H1 (cell line): ENCODE measurements around the gene NUS1. TPM values are rescaled to one million over a fixed set of nuclear protein-coding genes. Genes with fewer than 3 reads are reported as not detected.

ENCODE experiments used
- CTCF ChIA-PET: fragments of 300-600 bp; sonication (Branson Sonifier 250); formaldehyde crosslinking; loops from one replicate; lab custom pipeline; 2021; ENCODE audit not compliant: partially characterized antibody; lab: Charles Lee
- POLR2A ChIA-PET: fragments of 300-600 bp; sonication (Branson Sonifier 250); formaldehyde crosslinking; loops from one replicate; lab custom pipeline; 2021; ENCODE audit warnings: inconsistent platforms; ENCODE audit not compliant: partially characterized antibody; lab: Charles Lee
- DNase-seq, 2 experiments: peaks; one replicate each; pipeline versions ENCODE4 v3.0.0 to v3.0.0-alpha.2; 2010 to 2022; ENCODE audit warnings: low spot score in 2 of 2, low read depth in 1 of 2, mixed read lengths in 1 of 2
- FAIRE-seq: peaks from 2 replicates; lab custom pipeline; 2011; peaks lifted over from hg19 to GRCh38; lab: Jason Lieb, UNC
- H2AFZ ChIP-seq: 2 replicates; pipeline ENCODE4 v1.8.1; 2012; ENCODE audit warnings: low read length, inconsistent platforms
- H2AK5ac ChIP-seq: 2 replicates; pipeline ENCODE4 v1.6.1; 2013; ENCODE audit warnings: low read depth, low read length
- H2BK120ac ChIP-seq: replicated peaks from 2 replicates; pipeline ENCODE3; 2013; ENCODE audit warnings: low read depth, low read length, inconsistent platforms
- H2BK12ac ChIP-seq: 2 replicates; pipeline ENCODE4 v1.6.1; 2013; ENCODE audit warnings: low read depth, low read length
- H2BK15ac ChIP-seq: 2 replicates; pipeline ENCODE4 v1.6.1; 2013; ENCODE audit warnings: low read length
- H2BK20ac ChIP-seq: 2 replicates; pipeline ENCODE4 v1.6.1; 2013; ENCODE audit warnings: low read length
- H2BK5ac ChIP-seq: 2 replicates; pipeline ENCODE4 v1.6.1; 2013; ENCODE audit warnings: low read depth, low read length
- H3K14ac ChIP-seq: 2 replicates; pipeline ENCODE4 v1.6.1; 2013; ENCODE audit warnings: inconsistent platforms; ENCODE audit not compliant: insufficient read length
- H3K18ac ChIP-seq: 2 replicates; pipeline ENCODE4 v1.6.1; 2013; ENCODE audit warnings: low read length; ENCODE audit errors: extremely low read depth
- H3K23ac ChIP-seq: 2 replicates; pipeline ENCODE4 v1.6.1; 2013; ENCODE audit warnings: inconsistent platforms; ENCODE audit not compliant: insufficient read length
- H3K23me2 ChIP-seq: 2 replicates; pipeline ENCODE4 v1.6.1; 2013; ENCODE audit warnings: low read depth, low read length
- H3K27ac ChIP-seq: 2 replicates; pipeline ENCODE4 v1.6.1; 2011; ENCODE audit warnings: low read depth, low read length, inconsistent platforms
- H3K27me3 ChIP-seq, 4 experiments: replicated peaks in 1 of 4; 1 replicate in 1 of 4; 2 replicates in 3 of 4; pipeline versions ENCODE4 v1.6.1 to v1.8.1; 2011 to 2013; ENCODE audit warnings: low read length in 3 of 4, mild to moderate bottlenecking in 3 of 4, inconsistent platforms in 2 of 4, mixed read lengths in 2 of 4, moderate library complexity in 1 of 4; ENCODE audit not compliant: control insufficient read depth in 3 of 4, insufficient read depth in 3 of 4; ENCODE audit errors: extremely low read depth in 1 of 4
- H3K36me3 ChIP-seq, 4 experiments: 2 replicates each; pipeline versions ENCODE4 v1.6.1 to v1.8.1; 2011 to 2013; ENCODE audit warnings: mild to moderate bottlenecking in 4 of 4, low read length in 3 of 4, moderate library complexity in 2 of 4, control low read depth in 1 of 4, inconsistent platforms in 1 of 4; ENCODE audit not compliant: insufficient read depth in 4 of 4, control insufficient read depth in 2 of 4
- H3K4ac ChIP-seq: replicated peaks from 2 replicates; pipeline ENCODE3; 2013; ENCODE audit warnings: low read length, low read depth, mixed read lengths, inconsistent platforms; ENCODE audit not compliant: insufficient read length
- H3K4me1 ChIP-seq, 4 experiments: replicated peaks in 1 of 4; 1 replicate in 1 of 4; 2 replicates in 3 of 4; pipeline versions ENCODE4 v1.6.1 to v1.8.1; 2011 to 2013; ENCODE audit warnings: low read length in 3 of 4, inconsistent platforms in 2 of 4, mixed read lengths in 1 of 4; ENCODE audit not compliant: insufficient read depth in 4 of 4, control insufficient read depth in 3 of 4
- H3K4me2 ChIP-seq, 2 experiments: 2 replicates each; pipeline versions ENCODE4 v1.6.1 to v1.8.1; 2011 to 2013; ENCODE audit warnings: low read depth in 2 of 2, low read length in 2 of 2, control low read depth in 1 of 2, inconsistent platforms in 1 of 2, mild to moderate bottlenecking in 1 of 2; ENCODE audit not compliant: insufficient read depth in 1 of 2
- H3K4me3 ChIP-seq, 4 experiments: fragments of 200-600, 300-600 bp in 1 of 4; sonication (generic), shearing (Covaris generic), sonication (Bioruptor Twin) in 1 of 4; 2 replicates each; pipeline versions ENCODE4 v1.5.1 to v1.8.1; 2011 to 2016; ENCODE audit warnings: low read length in 4 of 4, low read depth in 3 of 4, control low read depth in 2 of 4, inconsistent platforms in 2 of 4, mild to moderate bottlenecking in 2 of 4, mixed read lengths in 1 of 4, moderate library complexity in 1 of 4; ENCODE audit not compliant: insufficient read depth in 2 of 4; ENCODE audit errors: extremely low read depth in 1 of 4
- H3K56ac ChIP-seq: replicated peaks from 2 replicates; pipeline ENCODE3; 2013; ENCODE audit warnings: low read depth, mild to moderate bottlenecking, mixed read lengths, low read length, inconsistent platforms; ENCODE audit not compliant: insufficient read length
- H3K79me1 ChIP-seq: 2 replicates; pipeline ENCODE4 v1.6.1; 2013; ENCODE audit warnings: low read depth, low read length, control low read depth
- H3K79me2 ChIP-seq, 2 experiments: 2 replicates each; pipeline versions ENCODE4 v1.6.1 to v1.8.1; 2012 to 2013; ENCODE audit warnings: low read length in 2 of 2, mild to moderate bottlenecking in 2 of 2, inconsistent platforms in 1 of 2; ENCODE audit not compliant: insufficient read depth in 2 of 2, control insufficient read depth in 1 of 2
- H3K9ac ChIP-seq, 4 experiments: replicated peaks in 1 of 4; 1 replicate in 1 of 4; 2 replicates in 3 of 4; pipeline versions ENCODE4 v1.6.1 to v1.8.1; 2011 to 2013; ENCODE audit warnings: low read depth in 3 of 4, low read length in 3 of 4, control low read depth in 2 of 4, mild to moderate bottlenecking in 2 of 4, moderate library complexity in 2 of 4, inconsistent platforms in 1 of 4; ENCODE audit errors: extremely low read depth in 1 of 4
- H3K9me3 ChIP-seq, 2 experiments: 2 replicates each; pipeline versions ENCODE4 v1.6.1 to v1.8.1; 2012 to 2013; ENCODE audit warnings: mild to moderate bottlenecking in 2 of 2, moderate library complexity in 2 of 2, control low read depth in 1 of 2, inconsistent platforms in 1 of 2, low read depth in 1 of 2, low read length in 1 of 2, mixed read lengths in 1 of 2; ENCODE audit not compliant: insufficient read depth in 2 of 2
- H4K20me1 ChIP-seq, 2 experiments: replicated peaks in 1 of 2; 2 replicates each; pipeline versions ENCODE3 to v1.8.1; 2011 to 2013; ENCODE audit warnings: inconsistent platforms in 2 of 2, low read length in 2 of 2, mild to moderate bottlenecking in 1 of 2; ENCODE audit not compliant: insufficient read depth in 2 of 2, control insufficient read depth in 1 of 2
- H4K5ac ChIP-seq: 2 replicates; pipeline ENCODE4 v1.6.1; 2013; ENCODE audit warnings: low read length, low read depth, mixed read lengths, inconsistent platforms; ENCODE audit not compliant: insufficient read length
- H4K8ac ChIP-seq: 2 replicates; pipeline ENCODE4 v1.8.0; 2013; ENCODE audit warnings: mild to moderate bottlenecking, moderate library complexity, low read length, inconsistent platforms; ENCODE audit not compliant: insufficient read depth; ENCODE audit errors: extremely low read depth
- H4K91ac ChIP-seq: replicated peaks from 2 replicates; pipeline ENCODE3; 2013; ENCODE audit warnings: low read length, mixed read lengths, inconsistent platforms; ENCODE audit not compliant: insufficient read length
- CEBPB ChIP-seq: IDR thresholded peaks from 2 replicates; pipeline ENCODE4 v1.6.1; 2012; ENCODE audit warnings: low read depth, low read length
- TAF7 ChIP-seq: optimal IDR thresholded peaks from 2 replicates; pipeline ENCODE3; 2011; ENCODE audit warnings: low read depth, mild to moderate bottlenecking, inconsistent platforms, low read length, moderate library complexity, borderline replicate concordance
- TEAD4 ChIP-seq: IDR thresholded peaks from 2 replicates; pipeline ENCODE4 v1.6.1; 2012; ENCODE audit warnings: low read depth, low read length, inconsistent platforms, mixed read lengths
- WGBS, 2 experiments: shearing (Covaris generic) in 1 of 2; methylation state at CpG; one replicate each; pipeline versions ENCODE4 v1.1.6 to v1.1.7; 2013 to 2015; ENCODE audit warnings: low lambda C conversion rate in 2 of 2, mixed read lengths in 2 of 2, inconsistent platforms in 1 of 2, low coverage in 1 of 2, missing lambda C conversion rate in 1 of 2; ENCODE audit not compliant: insufficient replicate concordance in 2 of 2, insufficient coverage in 1 of 2, insufficient read length in 1 of 2; ENCODE audit errors: extremely low coverage in 1 of 2, missing lambda C conversion rate in 1 of 2; 5-methylcytosine and 5-hydroxymethylcytosine counted together
- polyA plus RNA-seq, 7 experiments: library from polyadenylated mRNA; depleted of rRNA in 3 of 7; stranded (reverse) in 5 of 7; unstranded in 2 of 7; fragments of >200 nt in 5 of 7; fragments of 200-250 nt in 2 of 7; gene quantifications; 1 replicate in 5 of 7; 2 replicates in 1 of 7; 4 replicates in 1 of 7; pipeline versions ENCODE4 v1.2.1 to v1.2.3, GENCODE V29; 2011 to 2013; ENCODE audit warnings: missing spikeins in 2 of 7, mixed read lengths in 2 of 7
- total RNA-seq: library from RNA; stranded (reverse); fragmentation: NEBNext Ultra II Directional; extraction: Animal tissue kit (Norgen Biotek cat#: 25700); gene quantifications from 2 replicates; pipeline ENCODE4 v1.2.1, GENCODE V29; 2021

The NUS1 gene
- total and polyA plus RNA-seq, 2 of the 8 experiments (the other 6 are each of a cell fraction or from before 2014, with no cell fraction given), result 20.7 to 77.7 TPM

DNA sequence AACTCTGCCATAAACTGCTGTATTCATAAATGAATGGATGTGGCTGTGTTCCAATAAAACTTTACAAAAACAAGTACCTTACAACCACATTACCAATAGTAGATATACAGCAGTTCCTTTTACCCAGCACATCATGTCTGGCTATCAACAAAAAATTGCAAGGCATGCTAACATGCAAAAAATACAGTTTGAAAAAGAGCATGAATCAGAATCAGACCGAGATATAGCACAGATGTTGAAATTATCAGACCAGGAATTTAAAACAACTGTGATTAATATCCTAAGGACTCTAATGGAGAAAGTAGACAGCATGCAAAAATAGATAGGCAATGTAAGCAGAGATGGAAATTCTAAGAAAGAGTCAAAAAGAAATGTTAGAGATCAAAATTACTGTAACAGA is 8.4 kb upstream of the NUS1 start:
- no peak overlapping the region for H2BK20ac ChIP-seq
- TF ChIP-seq CEBPB (no peak), TEAD4 (no peak), TAF7 (no peak)
- H3K4me2 ChIP-seq, result no peak overlapping the region
- H3K79me2 ChIP-seq, result no peaks in the 10 kb centered on the region
- no peaks in the 10 kb centered on the region for H3K27me3 ChIP-seq
- no peaks in the 10 kb centered on the region for H3K23me2 ChIP-seq
- H2AFZ ChIP-seq, result no peak overlapping the region
- WGBS, 2 experiments, result 83% methylated on average over 1 of the region's 1 CpG; no CpG with 5 or more reads in 1 of the 2 experiments
- ChIA-PET CTCF (no interaction called here), POLR2A (no interaction called here)
- no peak overlapping the region for H4K91ac ChIP-seq
- H2BK12ac ChIP-seq, result no peak overlapping the region
- no peak overlapping the region for H3K27ac ChIP-seq
- H2BK5ac ChIP-seq, result no peak overlapping the region
- no peak overlapping the region for H2BK15ac ChIP-seq
- no peak overlapping the region for H3K23ac ChIP-seq
- DNase-seq (no peak), FAIRE-seq (no peak)
- H3K14ac ChIP-seq, result no peak overlapping the region
- H3K4me1 ChIP-seq, result no peaks in the 10 kb centered on the region
- H3K9ac ChIP-seq, result no peak overlapping the region
- H2BK120ac ChIP-seq, result no peak overlapping the region
- H3K9me3 ChIP-seq, result peaks cover 11 to 12% of the 10 kb centered on the region in 2 experiments; a peak in 1 of 4 replicates
- H4K5ac ChIP-seq, result no peak overlapping the region
- no peaks in the 10 kb centered on the region for H4K20me1 ChIP-seq
- no peaks in the 10 kb centered on the region for H3K79me1 ChIP-seq
- peaks cover 0 to 5% (median 0%) of the 10 kb centered on the region in 4 experiments; a peak in 2 of 8 replicates for H3K36me3 ChIP-seq
- H4K8ac ChIP-seq, result no peak overlapping the region
- no peak overlapping the region for H3K18ac ChIP-seq
- H3K4me3 ChIP-seq, result no peak overlapping the region
- H3K56ac ChIP-seq, result no peak overlapping the region
- no peak overlapping the region for H2AK5ac ChIP-seq
- no peak overlapping the region for H3K4ac ChIP-seq
